Activated naive CD4-positive, alpha-beta T cell treated with anti-CD3 and anti-CD28 coated beads, Interleukin-2, amount 10 ng/mL, durations not matched to agents 7 days and 5 days (primary cell): ENCODE data around the gene INSYN1.

ENCODE experiments used
- CTCF ChIA-PET: fragments of 350-600 bp; sonication (Branson Sonifier 250); formaldehyde crosslinking; loops from one replicate; lab custom pipeline; 2021; ENCODE audit warnings: antibody characterized with exemption; lab: Charles Lee
- DNase-seq: peaks from one replicate; pipeline ENCODE4 v3.0.0-alpha.2; 2020
- H3K27ac Mint-ChIP-seq: one replicate; pipeline ENCODE4 v1.8.0; 2021; ENCODE audit warnings: mild to moderate bottlenecking, moderate library complexity, mixed read lengths
- H3K27me3 Mint-ChIP-seq: one replicate; pipeline ENCODE4 v1.8.0; 2021; ENCODE audit warnings: mild to moderate bottlenecking, mixed read lengths
- H3K36me3 Mint-ChIP-seq: one replicate; pipeline ENCODE4 v1.8.0; 2021; ENCODE audit warnings: mixed read lengths
- H3K4me1 Mint-ChIP-seq: one replicate; pipeline ENCODE4 v1.8.0; 2021; ENCODE audit warnings: mixed read lengths
- H3K4me3 Mint-ChIP-seq: one replicate; pipeline ENCODE4 v1.8.0; 2021; ENCODE audit warnings: mild to moderate bottlenecking, moderate library complexity, mixed read lengths
- H3K9me3 Mint-ChIP-seq: one replicate; pipeline ENCODE4 v1.8.0; 2021; ENCODE audit warnings: mixed read lengths

INSYN1 gene

GRCh38 chr15:73688455-73688854 lies 64.7 kb downstream of the INSYN1 start:
- H3K27me3 Mint-ChIP-seq, result peaks cover 63% of the 10 kb centered on the region
- no peak overlapping the region for H3K4me3 Mint-ChIP-seq
- H3K4me1 Mint-ChIP-seq, result peaks cover 4% of the 10 kb centered on the region
- no peaks in the 10 kb centered on the region for H3K36me3 Mint-ChIP-seq
- H3K9me3 Mint-ChIP-seq, result no peaks in the 10 kb centered on the region
- CTCF ChIA-PET, result interaction anchor here (1.9 to 3.5 kb wide), 2 partner anchors 11 to 52 kb away, joined by 8 to 24 read pairs; no protein-coding TSS in a partner anchor
- H3K27ac Mint-ChIP-seq, result no peak overlapping the region
- DNase-seq, result no peak

GRCh38 chr15:73687351-73687750 lies 65.8 kb downstream of the INSYN1 start:
- no peak for DNase-seq
- Mint-ChIP-seq H3K4me3 (no peak overlapping the region), H3K4me1 (peaks cover 4% of the 10 kb centered on the region), H3K36me3 (no peaks in the 10 kb centered on the region), H3K27me3 (peaks cover 64% of the 10 kb centered on the region), H3K27ac (no peak overlapping the region), H3K9me3 (no peaks in the 10 kb centered on the region)
- CTCF ChIA-PET, result interaction anchor here (0.6 to 3.5 kb wide), 5 partner anchors 10 to 1147 kb away, joined by 3 to 24 read pairs (median 5); no protein-coding TSS in a partner anchor

GRCh38 chr15:73686781-73687256 lies 66.3 kb downstream of the INSYN1 start:
- DNase-seq, result no peak
- H3K4me3 Mint-ChIP-seq, result no peak overlapping the region
- no peaks in the 10 kb centered on the region for H3K9me3 Mint-ChIP-seq
- H3K27me3 Mint-ChIP-seq, result peaks cover 70% of the 10 kb centered on the region
- peaks cover 4% of the 10 kb centered on the region for H3K4me1 Mint-ChIP-seq
- CTCF ChIA-PET, result interaction anchor here (1.5 to 3.5 kb wide), 3 partner anchors 9 to 52 kb away, joined by 5 to 24 read pairs (median 5); no protein-coding TSS in a partner anchor
- H3K27ac Mint-ChIP-seq, result no peak overlapping the region
- H3K36me3 Mint-ChIP-seq, result no peaks in the 10 kb centered on the region

GRCh38 chr15:73685981-73686380 lies 67.2 kb downstream of the INSYN1 start:
- Mint-ChIP-seq H3K9me3 (no peaks in the 10 kb centered on the region), H3K4me1 (peaks cover 4% of the 10 kb centered on the region), H3K4me3 (no peak overlapping the region), H3K27me3 (peaks cover 77% of the 10 kb centered on the region), H3K36me3 (no peaks in the 10 kb centered on the region), H3K27ac (no peak overlapping the region)
- no peak for DNase-seq
- CTCF ChIA-PET, result interaction anchor here (1.6 to 3.5 kb wide), 3 partner anchors 8 to 50 kb away, joined by 5 to 24 read pairs (median 9); no protein-coding TSS in a partner anchor
